Stimulated activated naive CD8-positive, alpha-beta T cell treated with anti-CD3 and anti-CD28 coated beads, Interleukin-15, amount 100 ng/mL, for 72 hours (primary cell): Measurements from ENCODE around the gene KRT6A.

Experiments used
- ATAC-seq: fragments of 150-1000 bp; cut with Tn5 transposase; 2 replicates; pipeline ENCODE4 v1.10.0; 2021; ENCODE audit warnings: mild to moderate bottlenecking, moderate library complexity
- DNase-seq, 2 donors: peaks; one replicate each; pipeline ENCODE4 v3.0.0; 2021 to 2022
- H3K27ac Mint-ChIP-seq, 2 donors: one replicate each; pipeline ENCODE4 v1.8.0; 2022; ENCODE audit warnings: mild to moderate bottlenecking in 2 of 2, mixed read lengths in 2 of 2, moderate library complexity in 2 of 2
- H3K27me3 Mint-ChIP-seq: one replicate; pipeline ENCODE4 v1.8.0; 2022; ENCODE audit warnings: mixed read lengths
- H3K4me1 Mint-ChIP-seq: one replicate; pipeline ENCODE4 v1.8.0; 2022; ENCODE audit warnings: mild to moderate bottlenecking, mixed read lengths
- H3K4me3 Mint-ChIP-seq, 2 donors: one replicate each; pipeline ENCODE4 v1.8.0; 2022; ENCODE audit warnings: mild to moderate bottlenecking in 2 of 2, mixed read lengths in 2 of 2, moderate library complexity in 1 of 2
- H3K9me3 Mint-ChIP-seq, 2 donors: one replicate each; pipeline ENCODE4 v1.8.0; 2022; ENCODE audit warnings: mixed read lengths in 2 of 2

Gene KRT6A

DNA sequence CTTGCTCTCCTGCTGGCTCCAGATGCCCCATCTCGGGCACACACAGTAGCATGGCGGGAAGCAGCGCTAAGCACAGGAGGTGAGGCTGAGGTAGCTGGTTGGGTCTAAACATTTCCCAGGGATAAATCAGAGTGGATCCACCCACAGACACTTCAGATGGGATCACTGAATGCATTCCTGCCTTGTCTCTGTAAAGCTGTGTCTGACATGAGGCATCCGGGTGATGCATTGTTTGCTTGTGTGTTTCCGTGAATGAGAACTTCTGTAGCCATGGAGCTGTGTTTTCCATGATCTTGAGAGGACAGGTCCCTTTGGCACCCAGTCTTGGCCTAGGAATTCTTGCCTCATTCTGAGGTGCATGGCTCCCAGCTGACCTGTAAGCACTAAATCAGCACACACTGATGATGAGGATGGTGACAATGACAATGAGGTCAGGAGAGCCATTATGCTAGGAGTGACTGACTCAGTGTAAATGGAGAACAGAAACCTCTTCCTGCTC lies 52.2 kb downstream of the KRT6A start:
- Mint-ChIP-seq H3K27ac (no peak overlapping the region), H3K27me3 (peaks cover 35% of the 10 kb centered on the region), H3K4me1 (no peaks in the 10 kb centered on the region), H3K4me3 (no peak overlapping the region), H3K9me3 (no peaks in the 10 kb centered on the region)
- DNase-seq (no peak), ATAC-seq (no peak)

DNA sequence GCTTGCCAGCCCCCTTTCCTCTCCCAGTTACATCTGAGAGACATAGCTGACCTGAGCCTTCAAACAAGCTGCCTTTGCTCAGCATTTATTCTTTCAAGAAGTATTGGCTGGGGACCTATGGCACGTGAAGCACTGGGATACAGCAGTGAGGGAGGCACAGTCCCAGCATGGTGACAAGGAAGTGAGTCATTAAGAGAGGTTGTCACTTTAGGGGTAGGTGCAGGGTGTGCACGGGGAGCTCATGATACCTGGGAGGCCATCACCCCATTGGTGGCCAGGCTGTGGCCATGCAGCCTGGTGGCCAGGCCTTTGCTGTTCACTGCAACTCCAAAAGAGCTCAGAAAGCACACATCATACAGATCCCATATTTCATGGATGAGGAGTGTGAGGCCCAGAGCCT lies 53.2 kb downstream of the KRT6A start:
- no peak for ATAC-seq
- DNase-seq: no peak
- Mint-ChIP-seq H3K27ac (no peak overlapping the region), H3K4me1 (no peaks in the 10 kb centered on the region), H3K9me3 (no peaks in the 10 kb centered on the region), H3K27me3 (peaks cover 34% of the 10 kb centered on the region), H3K4me3 (no peak overlapping the region)

GRCh38 chr12:52439420-52439819 lies 53.6 kb downstream of the KRT6A start:
- H3K9me3 Mint-ChIP-seq: no peaks in the 10 kb centered on the region

DNA sequence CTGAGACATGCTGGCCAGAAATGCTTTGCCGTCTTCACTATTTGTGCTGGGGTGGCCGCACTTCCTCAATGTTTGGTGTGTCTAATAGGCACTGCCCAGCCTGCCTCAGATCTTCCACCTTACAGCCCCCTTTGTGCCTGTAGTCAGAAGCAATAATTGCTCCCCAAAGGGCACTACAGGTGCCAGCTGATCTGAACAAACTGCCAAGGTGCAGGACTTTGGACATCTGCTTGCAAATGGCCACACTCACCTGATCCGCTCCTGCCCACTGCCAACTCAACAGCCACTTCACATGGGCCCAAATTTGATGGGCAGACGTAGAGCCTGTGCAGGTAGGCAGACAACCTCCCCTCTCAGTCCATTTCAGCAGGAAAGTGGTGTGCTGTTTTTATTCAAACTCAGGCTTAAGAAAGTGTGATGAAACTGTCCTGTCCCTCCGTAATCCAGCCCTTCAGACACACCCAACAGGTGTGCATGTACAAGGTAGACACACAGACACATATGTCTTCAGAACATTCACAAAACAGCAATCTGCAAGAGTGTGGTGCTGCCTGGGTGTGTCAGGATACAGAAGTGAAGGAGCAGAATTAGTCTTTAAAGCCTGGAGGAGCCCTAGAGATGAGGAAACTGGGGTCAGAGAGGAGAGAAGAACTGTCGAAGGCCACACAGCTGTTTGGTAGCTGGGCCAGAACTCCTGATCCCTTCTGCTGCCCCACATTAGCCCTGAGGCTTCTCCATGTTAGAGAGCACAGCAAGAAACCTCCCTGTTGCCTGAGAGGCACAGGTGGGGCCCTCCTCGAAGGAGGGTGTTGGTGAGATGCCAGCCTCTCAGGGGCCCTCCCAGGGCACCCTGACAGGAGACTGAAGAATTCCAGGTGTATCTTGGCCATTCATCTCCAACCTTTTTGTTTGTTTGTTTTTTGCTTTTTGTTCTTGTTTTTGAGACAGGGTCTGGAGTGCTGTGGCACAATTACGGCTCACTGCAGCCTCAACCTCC lies 54.5 kb downstream of the KRT6A start:
- H3K27ac Mint-ChIP-seq: no peak overlapping the region
- no peaks in the 10 kb centered on the region for H3K4me1 Mint-ChIP-seq
- H3K9me3 Mint-ChIP-seq: no peaks in the 10 kb centered on the region
- H3K4me3 Mint-ChIP-seq: no peak overlapping the region
- DNase-seq: no peak
- no peak for ATAC-seq
- peaks cover 34% of the 10 kb centered on the region for H3K27me3 Mint-ChIP-seq

More at GRCh38 chr12:52439420-52439819, 53.6 kb downstream of the KRT6A start:
- no peak for ATAC-seq
- Mint-ChIP-seq H3K27ac (no peak overlapping the region), H3K4me1 (no peaks in the 10 kb centered on the region), H3K27me3 (peaks cover 34% of the 10 kb centered on the region), H3K4me3 (no peak overlapping the region)
- DNase-seq: no peak

DNA sequence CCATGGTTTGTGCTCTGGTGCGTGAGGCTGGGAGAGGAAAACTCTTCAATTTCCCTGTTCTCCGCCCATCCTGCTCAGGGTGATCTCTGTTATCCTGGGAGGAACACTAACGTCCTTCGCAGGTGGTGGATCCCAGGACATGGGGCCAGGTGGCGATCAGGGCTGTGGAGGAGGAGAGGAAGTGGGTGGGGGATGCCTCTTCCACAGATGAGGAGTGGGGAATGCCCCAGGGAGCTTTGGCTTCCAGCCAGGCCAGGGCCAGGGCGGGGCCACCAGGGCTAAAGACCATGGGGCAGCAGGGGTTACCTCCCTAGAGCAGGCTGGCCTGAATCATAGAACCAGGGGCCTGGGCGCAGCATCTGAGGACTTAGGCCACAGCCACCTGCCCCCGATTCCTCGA lies 55.5 kb downstream of the KRT6A start:
- Mint-ChIP-seq H3K4me3 (no peak overlapping the region), H3K9me3 (no peaks in the 10 kb centered on the region), H3K4me1 (no peaks in the 10 kb centered on the region), H3K27me3 (peaks cover 30% of the 10 kb centered on the region), H3K27ac (no peak overlapping the region)
- ATAC-seq: no peak
- DNase-seq: no peak
